Loucy (cell line): ENCODE results near the gene F11.
"Not testable (repeated sequence)": the region's sequence is repeated elsewhere in the genome, so short reads cannot be mapped to it uniquely, and the experiment has no call there.

ENCODE experiments used
- H2AFZ ChIP-seq: fragments of 200-600 bp; sonication (generic); 2 replicates; pipeline ENCODE4 v1.6.0; 2016; ENCODE audit warnings: antibody characterized with exemption, mild to moderate bottlenecking, low read length, moderate library complexity
- H3F3A ChIP-seq: fragments of 200-600 bp; 2 replicates; pipeline ENCODE4 v1.6.0; 2016; ENCODE audit warnings: antibody characterized with exemption, low read depth, mild to moderate bottlenecking
- H3K27me3 ChIP-seq: fragments of 200-600 bp; sonication (generic); 2 replicates; pipeline ENCODE4 v1.6.1; 2014; ENCODE audit warnings: low read length, mild to moderate bottlenecking; ENCODE audit not compliant: insufficient read depth, poor library complexity, severe bottlenecking
- H3K36me3 ChIP-seq: fragments of 200-600 bp; sonication (generic); 2 replicates; pipeline ENCODE4 v1.6.1; 2016; ENCODE audit warnings: low read length; ENCODE audit not compliant: insufficient read depth
- H3K4me1 ChIP-seq: fragments of 200-600 bp; sonication (generic); 2 replicates; pipeline ENCODE4 v1.5.1; 2014; ENCODE audit warnings: low read length, mild to moderate bottlenecking; ENCODE audit not compliant: insufficient read depth, poor library complexity, severe bottlenecking
- H3K4me2 ChIP-seq: fragments of 200-600 bp; sonication (generic); 2 replicates; pipeline ENCODE4 v1.6.0; 2014; ENCODE audit warnings: antibody characterized with exemption, low read length, low read depth, mild to moderate bottlenecking; ENCODE audit not compliant: poor library complexity, severe bottlenecking
- H3K4me3 ChIP-seq: fragments of 200-600 bp; sonication (generic); 2 replicates; pipeline ENCODE4 v1.5.1; 2014; ENCODE audit warnings: low read length, mild to moderate bottlenecking, mixed read lengths; ENCODE audit not compliant: poor library complexity, severe bottlenecking
- H3K79me2 ChIP-seq: fragments of 200-600 bp; sonication (generic); 2 replicates; pipeline ENCODE4 v1.6.1; 2014; ENCODE audit warnings: low read length; ENCODE audit not compliant: insufficient read depth
- H3K9ac ChIP-seq: fragments of 200-600 bp; sonication (generic); 2 replicates; pipeline ENCODE4 v1.6.0; 2014; ENCODE audit warnings: mild to moderate bottlenecking, low read depth, low read length, moderate library complexity; ENCODE audit not compliant: poor library complexity, severe bottlenecking
- H3K9me2 ChIP-seq: fragments of 200-600 bp; sonication (generic); replicated peaks from 2 replicates; pipeline ENCODE4 v1.6.1; 2016; ENCODE audit warnings: low read depth, low read length, mixed read lengths
- H3K9me3 ChIP-seq: fragments of 200-600 bp; sonication (generic); 2 replicates; pipeline ENCODE4 v1.6.1; 2014; ENCODE audit warnings: mild to moderate bottlenecking, antibody characterized with exemption, low read length, low read depth; ENCODE audit not compliant: insufficient read depth
- H4K20me1 ChIP-seq: fragments of 200-600 bp; sonication (generic); 2 replicates; pipeline ENCODE4 v1.6.0; 2014; ENCODE audit warnings: antibody characterized with exemption, low read length, mild to moderate bottlenecking; ENCODE audit not compliant: insufficient read depth, poor library complexity, severe bottlenecking
- EZH2phosphoT487 ChIP-seq: fragments of 200-600 bp; IDR thresholded peaks from 2 replicates; pipeline ENCODE4 v1.6.1; 2018; ENCODE audit warnings: antibody characterized with exemption, mild to moderate bottlenecking, moderate library complexity, borderline replicate concordance
- TF ChIP-seq, protein P1 (sequence below): fragments of 200-600 bp; sonication (generic); conservative IDR thresholded peaks from 2 replicates; pipeline ENCODE4 v1.5.1; 2014; ENCODE audit warnings: mild to moderate bottlenecking, antibody characterized with exemption, low read length

The F11 gene

DNA sequence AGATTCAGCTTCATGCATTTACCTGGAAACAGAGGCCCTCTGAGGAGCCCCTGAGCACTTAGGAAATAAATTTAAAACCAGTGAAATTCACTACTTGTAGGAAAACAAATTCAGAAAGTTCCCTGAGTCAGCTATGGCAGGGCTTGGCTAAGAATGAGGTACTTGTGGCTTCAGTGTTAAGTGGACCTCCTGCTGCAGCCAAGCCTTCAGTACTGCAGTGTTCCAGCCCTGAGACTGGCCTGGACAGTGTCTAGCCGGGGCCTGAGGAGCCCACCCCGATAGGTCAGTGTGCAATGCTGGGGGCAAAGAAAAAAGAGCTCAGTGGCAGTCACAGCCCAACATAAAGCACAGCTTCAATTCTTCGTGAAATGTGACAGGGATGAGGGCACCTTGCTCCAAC, 41.9 kb downstream of the F11 start:
- Histone ChIP-seq H3K36me3 (no peaks in the 10 kb centered on the region), H3K79me2 (no peaks in the 10 kb centered on the region), H3K9me3 (no peaks in the 10 kb centered on the region), H3K4me2 (no peak overlapping the region), H4K20me1 (no peaks in the 10 kb centered on the region), H3K9ac (no peak overlapping the region), H3K4me3 (no peak overlapping the region), H3F3A (no peaks in the 10 kb centered on the region), H3K9me2 (no peaks in the 10 kb centered on the region), H2AFZ (no peak overlapping the region), H3K27me3 (no peaks in the 10 kb centered on the region), H3K4me1 (no peaks in the 10 kb centered on the region)
- TF ChIP-seq EZH2phosphoT487: no peak
- TF ChIP-seq, protein P1, sequence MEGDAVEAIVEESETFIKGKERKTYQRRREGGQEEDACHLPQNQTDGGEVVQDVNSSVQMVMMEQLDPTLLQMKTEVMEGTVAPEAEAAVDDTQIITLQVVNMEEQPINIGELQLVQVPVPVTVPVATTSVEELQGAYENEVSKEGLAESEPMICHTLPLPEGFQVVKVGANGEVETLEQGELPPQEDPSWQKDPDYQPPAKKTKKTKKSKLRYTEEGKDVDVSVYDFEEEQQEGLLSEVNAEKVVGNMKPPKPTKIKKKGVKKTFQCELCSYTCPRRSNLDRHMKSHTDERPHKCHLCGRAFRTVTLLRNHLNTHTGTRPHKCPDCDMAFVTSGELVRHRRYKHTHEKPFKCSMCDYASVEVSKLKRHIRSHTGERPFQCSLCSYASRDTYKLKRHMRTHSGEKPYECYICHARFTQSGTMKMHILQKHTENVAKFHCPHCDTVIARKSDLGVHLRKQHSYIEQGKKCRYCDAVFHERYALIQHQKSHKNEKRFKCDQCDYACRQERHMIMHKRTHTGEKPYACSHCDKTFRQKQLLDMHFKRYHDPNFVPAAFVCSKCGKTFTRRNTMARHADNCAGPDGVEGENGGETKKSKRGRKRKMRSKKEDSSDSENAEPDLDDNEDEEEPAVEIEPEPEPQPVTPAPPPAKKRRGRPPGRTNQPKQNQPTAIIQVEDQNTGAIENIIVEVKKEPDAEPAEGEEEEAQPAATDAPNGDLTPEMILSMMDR: no peak

DNA sequence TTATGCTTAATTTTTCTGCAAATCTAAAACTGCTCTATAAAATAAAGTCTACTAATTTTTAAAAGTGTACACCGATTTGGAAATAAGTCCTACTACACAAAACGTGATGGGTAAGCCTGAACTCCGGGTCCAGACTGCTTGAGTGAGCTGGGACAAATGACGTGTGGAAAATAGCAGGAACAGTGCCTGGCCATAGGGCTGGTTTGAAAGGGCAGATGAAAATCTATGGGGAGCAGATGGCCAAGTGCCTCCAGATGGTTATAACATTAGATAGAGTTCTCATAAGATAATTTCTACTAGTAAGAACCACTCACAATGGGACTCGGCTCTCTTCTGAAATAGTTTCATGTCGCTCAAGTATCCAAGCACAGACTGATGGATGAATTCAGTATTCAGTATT, 52.5 kb downstream of the F11 start:
- TF ChIP-seq, protein P1: no peak
- no peak for TF ChIP-seq EZH2phosphoT487
- no peaks in the 10 kb centered on the region for H3K4me1 ChIP-seq
- no peaks in the 10 kb centered on the region for H3K79me2 ChIP-seq
- H4K20me1 ChIP-seq: no peaks in the 10 kb centered on the region
- no peak overlapping the region for H2AFZ ChIP-seq
- no peaks in the 10 kb centered on the region for H3K36me3 ChIP-seq
- no peaks in the 10 kb centered on the region for H3F3A ChIP-seq
- no peak overlapping the region for H3K9ac ChIP-seq
- no peaks in the 10 kb centered on the region for H3K9me3 ChIP-seq
- H3K4me2 ChIP-seq: no peak overlapping the region
- no peak overlapping the region for H3K4me3 ChIP-seq
- H3K9me2 ChIP-seq: no peaks in the 10 kb centered on the region
- no peaks in the 10 kb centered on the region for H3K27me3 ChIP-seq

DNA sequence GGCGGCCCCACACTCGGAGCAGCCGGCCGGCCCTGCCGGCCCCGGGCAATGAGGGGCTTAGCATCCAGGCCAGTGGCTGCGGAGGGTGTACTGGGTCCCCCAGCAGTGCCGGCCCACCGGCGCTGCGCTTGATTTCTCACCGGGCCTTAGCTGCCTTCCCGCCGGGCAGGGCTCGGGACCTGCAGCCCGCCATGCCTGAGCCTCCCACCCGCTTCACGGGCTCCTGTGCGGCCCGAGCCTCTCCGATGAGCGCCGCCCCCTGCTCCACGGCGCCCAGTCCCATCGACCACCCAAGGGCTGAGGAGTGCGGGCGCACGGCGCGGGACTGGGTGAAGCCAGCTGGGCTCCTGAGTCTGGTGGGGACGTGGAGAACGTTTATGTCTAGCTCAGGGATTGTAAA, 58.7 kb downstream of the F11 start:
- not testable (repeated sequence) for H3K27me3 ChIP-seq, H3K9me3 ChIP-seq, H3K79me2 ChIP-seq, H3K36me3 ChIP-seq, H2AFZ ChIP-seq, H3F3A ChIP-seq, H3K4me2 ChIP-seq, H3K4me3 ChIP-seq, H3K9ac ChIP-seq, H4K20me1 ChIP-seq, H3K4me1 ChIP-seq, H3K9me2 ChIP-seq

DNA sequence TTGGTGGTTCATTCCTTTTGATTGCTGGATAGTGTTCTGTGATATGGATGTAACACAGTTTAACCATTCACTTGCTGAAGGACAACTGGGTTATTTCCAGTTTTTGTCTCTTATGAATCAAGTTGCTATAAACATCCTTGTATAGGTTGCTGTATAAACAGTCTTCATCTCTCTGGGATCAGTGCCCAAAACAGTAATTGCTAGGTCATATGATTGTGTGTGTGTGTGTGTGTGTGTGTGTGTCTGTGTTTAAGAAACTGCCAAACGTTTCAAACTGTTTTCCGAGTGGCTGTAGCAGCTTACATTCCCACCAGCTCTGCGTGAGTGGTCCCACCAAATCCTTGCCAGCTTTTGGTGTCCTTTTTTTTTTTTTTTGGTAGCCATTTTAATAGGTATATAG, 60.4 kb downstream of the F11 start:
- Histone ChIP-seq H3K36me3 (no peaks in the 10 kb centered on the region), H3K4me1 (no peaks in the 10 kb centered on the region), H3K9me2 (no peaks in the 10 kb centered on the region), H3K4me2 (no peak overlapping the region), H3K4me3 (no peak overlapping the region), H3F3A (no peaks in the 10 kb centered on the region), H3K79me2 (no peaks in the 10 kb centered on the region), H2AFZ (no peak overlapping the region), H3K9me3 (no peaks in the 10 kb centered on the region), H4K20me1 (no peaks in the 10 kb centered on the region), H3K27me3 (no peaks in the 10 kb centered on the region), H3K9ac (no peak overlapping the region)
- TF ChIP-seq, protein P1: no peak
- TF ChIP-seq EZH2phosphoT487: no peak
